BJ (cell line): Measurements from ENCODE around the gene ANKMY2. TPM values are rescaled to one million over a fixed set of nuclear protein-coding genes. Genes with fewer than 3 reads are reported as not detected.

Source experiments
- CTCF ChIA-PET: fragments of 350-600 bp; formaldehyde crosslinking; extraction: SDS; loops from one replicate; lab custom pipeline; 2021; ENCODE audit warnings: antibody characterized with exemption, inconsistent platforms; lab: Yijun Ruan, JAX
- POLR2A ChIA-PET: fragments of 300-600 bp; sonication (Branson Sonifier 250); formaldehyde crosslinking; extraction: SDS; loops from one replicate; lab custom pipeline; 2021; ENCODE audit warnings: antibody characterized with exemption; lab: Charles Lee
- DNase-seq: peaks from one replicate; pipeline ENCODE4 v3.0.0-alpha.2; 2011; ENCODE audit warnings: low read depth
- H3K27me3 ChIP-seq: 2 replicates; pipeline ENCODE4 v1.6.0; 2011; ENCODE audit warnings: low read length; ENCODE audit not compliant: control insufficient read depth, insufficient read depth
- H3K36me3 ChIP-seq: 2 replicates; pipeline ENCODE4 v1.5.1; 2011; ENCODE audit warnings: low read length; ENCODE audit not compliant: control insufficient read depth, insufficient read depth
- H3K4me3 ChIP-seq: 2 replicates; pipeline ENCODE4 v1.5.1; 2011; ENCODE audit warnings: low read depth, mild to moderate bottlenecking, control low read depth, low read length
- polyA plus RNA-seq: library from polyadenylated mRNA; depleted of rRNA; stranded (reverse); fragments of >200 nt; gene quantifications from 2 replicates; pipeline ENCODE4 v1.2.3, GENCODE V29; 2011
- TF ChIP-seq, protein P1 (sequence below): IDR thresholded peaks from 2 replicates; pipeline ENCODE4 v1.5.1; 2011; ENCODE audit warnings: low read depth, mild to moderate bottlenecking, control low read depth, inconsistent platforms, low read length, moderate library complexity; ENCODE audit not compliant: insufficient read depth

The ANKMY2 gene
- polyA plus RNA-seq, 1 experiment = 14.7 TPM

DNA sequence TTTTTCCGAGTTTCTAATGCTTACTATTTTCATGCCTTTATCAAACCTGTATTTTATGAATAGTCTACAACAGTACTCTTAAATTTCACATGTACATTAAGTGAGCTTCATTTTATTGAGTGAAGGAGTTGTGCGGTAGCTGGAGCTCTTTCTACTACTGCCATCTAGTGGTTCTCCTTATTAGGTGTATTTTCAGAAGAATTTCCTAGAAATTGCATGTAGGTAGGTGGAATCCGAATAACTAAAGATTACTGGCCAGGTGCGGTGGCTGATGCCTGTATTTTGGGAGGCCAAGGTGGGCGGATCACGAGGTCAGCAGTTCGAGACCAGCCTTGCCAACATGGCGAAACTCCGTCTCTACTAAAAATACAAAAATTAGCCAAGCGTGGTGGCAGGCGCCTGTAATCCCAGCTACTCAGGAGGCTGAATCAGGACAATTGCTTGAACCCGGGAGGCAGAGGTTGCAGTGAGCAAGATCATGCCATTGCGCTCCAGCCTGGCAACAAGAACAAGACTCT, 80.6 kb downstream of the ANKMY2 start:
- CTCF ChIA-PET = interaction anchor here (0.6 to 2.9 kb wide), 36 partner anchors 9 to 844 kb away, joined by 3 to 47 read pairs (median 4); partner anchors contain the start of gene SOSTDC1
- TF ChIP-seq, protein P1, sequence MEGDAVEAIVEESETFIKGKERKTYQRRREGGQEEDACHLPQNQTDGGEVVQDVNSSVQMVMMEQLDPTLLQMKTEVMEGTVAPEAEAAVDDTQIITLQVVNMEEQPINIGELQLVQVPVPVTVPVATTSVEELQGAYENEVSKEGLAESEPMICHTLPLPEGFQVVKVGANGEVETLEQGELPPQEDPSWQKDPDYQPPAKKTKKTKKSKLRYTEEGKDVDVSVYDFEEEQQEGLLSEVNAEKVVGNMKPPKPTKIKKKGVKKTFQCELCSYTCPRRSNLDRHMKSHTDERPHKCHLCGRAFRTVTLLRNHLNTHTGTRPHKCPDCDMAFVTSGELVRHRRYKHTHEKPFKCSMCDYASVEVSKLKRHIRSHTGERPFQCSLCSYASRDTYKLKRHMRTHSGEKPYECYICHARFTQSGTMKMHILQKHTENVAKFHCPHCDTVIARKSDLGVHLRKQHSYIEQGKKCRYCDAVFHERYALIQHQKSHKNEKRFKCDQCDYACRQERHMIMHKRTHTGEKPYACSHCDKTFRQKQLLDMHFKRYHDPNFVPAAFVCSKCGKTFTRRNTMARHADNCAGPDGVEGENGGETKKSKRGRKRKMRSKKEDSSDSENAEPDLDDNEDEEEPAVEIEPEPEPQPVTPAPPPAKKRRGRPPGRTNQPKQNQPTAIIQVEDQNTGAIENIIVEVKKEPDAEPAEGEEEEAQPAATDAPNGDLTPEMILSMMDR = peak; percentile 70
- DNase-seq = peak; percentile 1
- no peaks in the 10 kb centered on the region for H3K27me3 ChIP-seq
- POLR2A ChIA-PET = interaction anchor here (0.6 kb wide), 1 partner anchor 448 kb away, joined by 12 read pairs; no protein-coding TSS in a partner anchor
- no peak overlapping the region for H3K4me3 ChIP-seq
- no peaks in the 10 kb centered on the region for H3K36me3 ChIP-seq

DNA sequence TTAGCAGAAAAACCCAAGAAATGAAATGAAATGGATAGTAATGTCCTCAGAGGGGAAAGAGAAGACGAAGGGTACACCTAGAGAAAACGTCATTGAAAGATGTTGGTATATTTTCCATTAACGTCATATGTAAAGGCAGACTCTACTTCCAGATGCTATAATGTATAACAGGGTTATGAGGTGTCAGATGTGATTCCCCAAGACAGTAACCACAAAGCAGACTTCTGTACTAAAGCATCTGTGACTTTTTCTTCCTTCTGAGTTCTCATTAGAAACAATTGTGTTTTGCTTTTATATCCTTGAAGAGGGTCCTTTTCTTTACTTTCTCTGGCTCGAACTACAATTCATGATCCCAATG, 81.6 kb downstream of the ANKMY2 start:
- no peaks in the 10 kb centered on the region for H3K27me3 ChIP-seq
- ChIA-PET CTCF (interaction anchor here (0.7 to 2.9 kb wide), 17 partner anchors 10 to 485 kb away, joined by 3 to 47 read pairs (median 6); partner anchors contain the start of gene SOSTDC1), POLR2A (no interaction called here)
- TF ChIP-seq, protein P1 = no peak
- H3K36me3 ChIP-seq = no peaks in the 10 kb centered on the region
- DNase-seq = no peak
- H3K4me3 ChIP-seq = no peak overlapping the region

DNA sequence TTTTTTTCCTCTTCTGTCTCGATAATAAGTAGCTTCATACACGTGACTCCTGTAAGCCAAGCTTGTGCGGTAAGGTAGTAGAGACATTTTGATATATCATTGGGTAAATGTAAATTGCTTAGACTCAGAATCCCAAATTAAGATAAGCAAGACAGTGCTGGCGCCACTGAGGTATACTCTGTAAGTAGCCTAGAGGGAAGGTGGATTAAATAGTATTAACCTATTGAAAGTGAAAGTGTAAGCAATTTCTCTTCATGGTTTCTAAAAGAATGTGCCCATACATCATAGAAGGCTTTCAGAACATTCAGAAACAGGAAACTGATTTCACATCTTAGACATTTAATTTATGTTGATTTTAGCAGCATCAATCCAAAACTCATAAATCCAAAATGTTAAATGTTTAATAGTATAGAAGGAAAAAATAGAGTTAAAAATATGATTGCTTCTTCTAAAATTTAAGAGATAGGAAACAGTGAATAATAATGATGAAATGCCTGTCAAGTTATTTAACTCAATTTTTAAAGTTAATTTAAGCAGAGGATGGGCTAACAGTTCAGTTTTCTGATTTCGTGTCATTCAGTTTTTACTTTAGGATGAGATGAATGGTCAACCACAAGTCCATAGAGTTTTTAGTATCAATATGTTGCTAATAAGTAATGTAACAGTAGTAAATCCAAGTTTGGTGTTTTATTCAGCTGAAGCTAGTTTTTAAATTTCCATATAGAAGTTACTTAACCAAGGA, 82.1 kb downstream of the ANKMY2 start:
- POLR2A ChIA-PET = no interaction called here
- Histone ChIP-seq H3K27me3 (no peaks in the 10 kb centered on the region), H3K4me3 (no peak overlapping the region), H3K36me3 (no peaks in the 10 kb centered on the region)
- CTCF ChIA-PET = interaction anchor here (1.5 kb wide), 1 partner anchor 439 kb away, joined by 8 read pairs; no protein-coding TSS in a partner anchor
- DNase-seq = no peak
- TF ChIP-seq, protein P1 = no peak

DNA sequence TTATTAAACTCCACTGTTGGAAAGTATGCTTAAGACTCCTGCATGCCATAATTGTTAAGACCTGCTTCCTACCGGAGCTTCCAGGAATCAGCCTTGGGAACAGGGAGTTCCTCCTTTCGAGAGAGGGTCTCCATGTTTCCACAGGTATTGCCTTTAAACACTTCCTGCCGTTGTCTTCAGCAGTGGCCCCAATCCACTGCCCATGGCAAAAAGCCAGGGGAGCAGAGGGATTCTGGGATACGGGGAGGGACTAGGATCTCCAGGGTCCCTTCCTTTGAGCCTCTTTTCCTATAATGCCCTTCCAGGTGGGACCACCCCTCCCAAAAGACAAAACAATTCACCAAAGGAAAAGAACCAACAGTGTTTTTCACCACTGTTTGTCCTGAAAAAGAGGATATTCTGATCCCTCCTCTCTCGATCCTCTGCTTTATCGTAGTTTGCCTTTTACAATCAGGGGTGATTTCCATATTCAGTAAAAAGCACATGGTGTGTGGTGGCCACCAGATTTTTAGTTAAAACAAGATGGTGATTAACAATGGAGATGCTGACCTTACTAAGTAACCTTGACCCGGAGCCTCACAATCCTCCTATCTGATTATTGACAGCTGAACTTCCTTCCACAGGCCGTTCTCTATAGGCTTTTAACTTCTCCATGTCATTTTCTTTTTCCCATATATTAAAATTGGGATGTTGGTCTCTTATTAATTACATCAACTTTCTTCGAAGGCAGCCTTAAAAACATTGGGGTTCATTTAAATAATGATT, 82.9 kb downstream of the ANKMY2 start:
- no peaks in the 10 kb centered on the region for H3K27me3 ChIP-seq
- no peak overlapping the region for H3K4me3 ChIP-seq
- no peak for DNase-seq
- ChIA-PET POLR2A (no interaction called here), CTCF (interaction anchor here (0.6 to 1.0 kb wide), 2 partner anchors 216 to 484 kb away, joined by 3 read pairs; no protein-coding TSS in a partner anchor)
- H3K36me3 ChIP-seq = no peaks in the 10 kb centered on the region
- TF ChIP-seq, protein P1 = no peak

DNA sequence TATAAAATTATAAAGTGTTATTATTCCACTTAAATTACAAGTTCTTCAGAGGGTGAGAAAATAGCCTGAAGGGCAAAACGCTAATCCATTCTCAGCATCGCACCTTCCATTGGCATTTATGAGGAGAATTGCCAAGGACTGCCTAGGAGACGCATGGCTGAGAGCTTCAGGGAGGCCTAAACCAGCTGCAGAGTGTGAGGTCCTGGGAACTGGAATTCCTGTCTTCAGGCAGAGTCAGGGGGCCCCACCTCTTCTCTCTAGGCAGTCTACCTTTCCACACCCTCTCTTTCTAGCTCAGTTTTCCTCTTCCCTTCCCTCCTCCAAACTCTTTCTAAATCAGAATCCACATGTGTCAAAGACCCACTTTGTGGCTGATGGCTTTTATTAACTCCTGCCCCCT, 83.6 kb downstream of the ANKMY2 start:
- H3K27me3 ChIP-seq = no peaks in the 10 kb centered on the region
- ChIA-PET POLR2A (no interaction called here), CTCF (interaction anchor here (0.6 to 1.0 kb wide), 4 partner anchors 10 to 484 kb away, joined by 3 read pairs; no protein-coding TSS in a partner anchor)
- DNase-seq = no peak
- H3K36me3 ChIP-seq = no peaks in the 10 kb centered on the region
- TF ChIP-seq, protein P1 = no peak
- H3K4me3 ChIP-seq = no peak overlapping the region
